Adrenal gland (tissue), 5 donors: ENCODE results near the gene JOSD1.

ENCODE experiments used
- POLR2A ChIP-seq, 2 donors: fragments of 450-650 bp; IDR thresholded peaks; one replicate each; pipeline ENCODE4 v1.6.1; 2017; ENCODE audit warnings: antibody characterized with exemption in 2 of 2, mild to moderate bottlenecking in 2 of 2, moderate library complexity in 1 of 2
- TF ChIP-seq, protein P1 (sequence below), 6 experiments: fragments of 450-650 bp in 4 of 6; fragments of 200-600 bp in 2 of 6; sonication (generic) in 1 of 6; IDR thresholded peaks; 1 replicate in 5 of 6; 2 replicates in 1 of 6; pipeline versions ENCODE4 v1.5.1 to v1.8.0; 2016 to 2021; ENCODE audit warnings: antibody characterized with exemption in 6 of 6, mild to moderate bottlenecking in 2 of 6, moderate library complexity in 1 of 6
- donor health status: DM: no; HTN: no; CAD: no.

DNA sequence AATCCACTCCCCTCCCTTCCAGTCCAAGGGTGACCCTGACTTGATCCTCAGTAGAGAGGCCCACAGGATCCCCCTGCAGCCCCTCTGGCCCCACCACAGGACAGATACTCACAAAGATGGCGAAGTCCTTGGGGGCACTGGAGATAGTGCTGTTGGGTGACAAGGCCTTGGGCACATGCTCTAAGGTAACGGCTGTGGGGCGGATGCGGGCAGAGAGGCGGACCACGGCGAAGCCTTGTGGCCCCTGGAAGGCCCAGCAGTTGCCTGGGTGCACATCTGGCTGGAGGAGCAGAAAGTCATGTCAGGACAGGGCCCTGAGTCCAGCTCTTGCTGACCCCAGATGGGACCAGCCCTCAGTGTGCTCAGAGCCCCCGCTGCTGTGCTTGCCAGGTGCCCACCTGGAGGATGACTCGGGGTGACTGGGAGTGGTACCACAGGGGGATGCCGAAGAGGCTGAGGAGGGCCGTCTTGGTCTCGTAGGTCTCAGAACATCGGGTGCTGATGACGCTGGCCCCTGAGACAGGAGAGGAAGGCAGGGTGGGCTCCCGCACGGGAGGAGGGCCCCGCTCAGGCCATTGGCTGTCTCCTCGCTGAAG, 37.8 kb upstream of the JOSD1 start:
- no peak for TF ChIP-seq POLR2A (IDR thresholded peaks at IDR 0.05)
- TF ChIP-seq, protein P1, sequence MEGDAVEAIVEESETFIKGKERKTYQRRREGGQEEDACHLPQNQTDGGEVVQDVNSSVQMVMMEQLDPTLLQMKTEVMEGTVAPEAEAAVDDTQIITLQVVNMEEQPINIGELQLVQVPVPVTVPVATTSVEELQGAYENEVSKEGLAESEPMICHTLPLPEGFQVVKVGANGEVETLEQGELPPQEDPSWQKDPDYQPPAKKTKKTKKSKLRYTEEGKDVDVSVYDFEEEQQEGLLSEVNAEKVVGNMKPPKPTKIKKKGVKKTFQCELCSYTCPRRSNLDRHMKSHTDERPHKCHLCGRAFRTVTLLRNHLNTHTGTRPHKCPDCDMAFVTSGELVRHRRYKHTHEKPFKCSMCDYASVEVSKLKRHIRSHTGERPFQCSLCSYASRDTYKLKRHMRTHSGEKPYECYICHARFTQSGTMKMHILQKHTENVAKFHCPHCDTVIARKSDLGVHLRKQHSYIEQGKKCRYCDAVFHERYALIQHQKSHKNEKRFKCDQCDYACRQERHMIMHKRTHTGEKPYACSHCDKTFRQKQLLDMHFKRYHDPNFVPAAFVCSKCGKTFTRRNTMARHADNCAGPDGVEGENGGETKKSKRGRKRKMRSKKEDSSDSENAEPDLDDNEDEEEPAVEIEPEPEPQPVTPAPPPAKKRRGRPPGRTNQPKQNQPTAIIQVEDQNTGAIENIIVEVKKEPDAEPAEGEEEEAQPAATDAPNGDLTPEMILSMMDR (IDR thresholded peaks at IDR 0.05): no peak
